Ascending aorta (tissue), 2 donors: Measurements from ENCODE around the gene TPSAB1. TPM values are rescaled to one million over a fixed set of nuclear protein-coding genes. Genes with fewer than 3 reads are reported as not detected.
"Not testable (repeated sequence)": the region's sequence is repeated elsewhere in the genome, so short reads cannot be mapped to it uniquely, and the experiment has no call there.

Experiments
- DNase-seq, 2 donors: peaks; one replicate each; pipeline ENCODE4 v3.0.0-alpha.2; 2019; ENCODE audit warnings: low spot score in 2 of 2
- H3K27ac ChIP-seq, 2 donors: fragments of 200-600 bp; sonication (generic); one replicate each; pipeline ENCODE4 v1.5.1; 2016 to 2017; ENCODE audit warnings: mild to moderate bottlenecking in 1 of 2
- H3K27me3 ChIP-seq: fragments of 200-600 bp; sonication (generic); one replicate; pipeline ENCODE4 v1.5.1; 2017
- H3K36me3 ChIP-seq, 2 donors: fragments of 200-600 bp; sonication (generic); one replicate each; pipeline ENCODE4 v1.5.1; 2016
- H3K4me1 ChIP-seq, 2 donors: fragments of 200-600 bp; sonication (generic); one replicate each; pipeline ENCODE4 v1.5.1; 2016 to 2017; ENCODE audit warnings: mild to moderate bottlenecking in 1 of 2
- H3K4me3 ChIP-seq, 2 donors: fragments of 200-600 bp; sonication (generic); one replicate each; pipeline ENCODE4 v1.5.1; 2016 to 2017; ENCODE audit warnings: mild to moderate bottlenecking in 1 of 2
- H3K9me3 ChIP-seq, 2 donors: fragments of 200-600 bp; sonication (generic); one replicate each; pipeline ENCODE4 v1.5.1; 2016
- intact Hi-C: fragments of 100-400 bp; cut with DNase I; formaldehyde crosslinking; loops from one replicate; pipeline ENCODE4 v1.15.1; 2023
- total RNA-seq: library from RNA; depleted of rRNA; stranded (reverse); fragments of >200 nt; gene quantifications from one replicate; pipeline ENCODE4 v1.1.0, GENCODE V29; 2016
- TF ChIP-seq, protein P1 (sequence below), 3 experiments: fragments of 200-600 bp in 2 of 3; fragments of 450-650 bp in 1 of 3; sonication (generic) in 2 of 3; IDR thresholded peaks; one replicate each; pipeline ENCODE4 v1.5.1; 2016 to 2019; ENCODE audit warnings: antibody characterized with exemption in 3 of 3, mild to moderate bottlenecking in 1 of 3, moderate library complexity in 1 of 3

The TPSAB1 gene
- total RNA-seq, 1 donor from 2014 or later = 6.7 TPM

DNA sequence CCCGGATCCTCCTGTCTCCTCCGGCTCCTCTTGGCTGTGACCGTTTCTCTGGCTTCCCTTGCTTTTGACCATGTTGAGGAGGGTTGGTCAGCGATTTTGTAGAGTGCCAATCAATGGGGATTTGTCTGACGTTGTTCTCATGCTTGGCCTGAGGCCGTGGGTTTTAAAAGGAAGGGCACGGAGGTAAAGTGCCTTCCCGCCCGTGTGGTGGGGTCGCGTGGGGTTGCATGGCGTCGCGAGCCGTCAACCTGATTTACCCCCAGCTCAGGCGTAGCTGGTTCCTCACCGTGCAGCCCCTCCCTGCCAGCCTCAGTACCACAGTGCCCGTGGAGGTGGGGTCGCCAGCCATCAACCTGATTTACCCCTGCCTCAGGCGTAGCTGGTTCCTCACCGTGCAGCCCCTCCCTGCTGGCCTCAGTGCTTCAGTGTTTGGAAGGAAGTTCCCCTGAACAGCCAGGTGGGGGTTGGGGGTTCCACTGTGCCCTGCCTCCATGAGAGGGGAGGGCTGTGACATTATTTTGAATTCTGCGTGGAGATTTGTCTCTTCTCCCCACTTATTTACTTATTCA is 5.0 kb downstream of the TPSAB1 start:
- Histone ChIP-seq H3K4me3 (no peak overlapping the region), H3K9me3 (no peaks in the 10 kb centered on the region), H3K27ac (no peak overlapping the region), H3K27me3 (no peaks in the 10 kb centered on the region), H3K4me1 (no peaks in the 10 kb centered on the region), H3K36me3 (no peaks in the 10 kb centered on the region)
- no peak for DNase-seq
- TF ChIP-seq, protein P1, sequence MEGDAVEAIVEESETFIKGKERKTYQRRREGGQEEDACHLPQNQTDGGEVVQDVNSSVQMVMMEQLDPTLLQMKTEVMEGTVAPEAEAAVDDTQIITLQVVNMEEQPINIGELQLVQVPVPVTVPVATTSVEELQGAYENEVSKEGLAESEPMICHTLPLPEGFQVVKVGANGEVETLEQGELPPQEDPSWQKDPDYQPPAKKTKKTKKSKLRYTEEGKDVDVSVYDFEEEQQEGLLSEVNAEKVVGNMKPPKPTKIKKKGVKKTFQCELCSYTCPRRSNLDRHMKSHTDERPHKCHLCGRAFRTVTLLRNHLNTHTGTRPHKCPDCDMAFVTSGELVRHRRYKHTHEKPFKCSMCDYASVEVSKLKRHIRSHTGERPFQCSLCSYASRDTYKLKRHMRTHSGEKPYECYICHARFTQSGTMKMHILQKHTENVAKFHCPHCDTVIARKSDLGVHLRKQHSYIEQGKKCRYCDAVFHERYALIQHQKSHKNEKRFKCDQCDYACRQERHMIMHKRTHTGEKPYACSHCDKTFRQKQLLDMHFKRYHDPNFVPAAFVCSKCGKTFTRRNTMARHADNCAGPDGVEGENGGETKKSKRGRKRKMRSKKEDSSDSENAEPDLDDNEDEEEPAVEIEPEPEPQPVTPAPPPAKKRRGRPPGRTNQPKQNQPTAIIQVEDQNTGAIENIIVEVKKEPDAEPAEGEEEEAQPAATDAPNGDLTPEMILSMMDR (IDR thresholded peaks at IDR 0.05) = no peak
- intact Hi-C loops = no loop called here

DNA sequence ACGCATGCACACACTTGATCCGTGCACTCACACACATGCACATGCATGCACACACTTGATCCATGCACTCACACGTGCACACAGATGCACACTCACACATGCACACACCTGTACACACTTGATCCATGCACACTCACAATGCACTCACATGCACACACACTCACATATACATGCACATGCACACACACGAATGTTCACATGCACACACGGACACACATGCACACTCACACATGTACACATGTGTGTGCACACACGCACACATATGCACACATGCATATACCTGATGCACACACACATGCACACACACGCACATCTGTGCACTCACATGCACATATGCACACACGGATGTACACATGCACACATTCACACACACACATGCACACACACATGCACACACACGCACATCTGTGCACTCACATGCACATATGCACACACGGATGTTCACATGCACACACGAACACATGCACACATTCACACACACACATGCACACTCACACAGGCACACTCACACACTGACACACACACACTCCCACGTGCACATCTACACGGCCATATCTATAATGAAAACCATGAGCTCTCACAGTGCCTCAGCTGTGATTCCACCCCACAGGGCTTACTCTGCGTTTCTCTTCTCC is 7.5 kb downstream of the TPSAB1 start:
- H3K4me1 ChIP-seq, H3K27ac ChIP-seq, H3K4me3 ChIP-seq, H3K36me3 ChIP-seq, H3K27me3 ChIP-seq, DNase-seq, H3K9me3 ChIP-seq, intact Hi-C loops: not testable (repeated sequence)

DNA sequence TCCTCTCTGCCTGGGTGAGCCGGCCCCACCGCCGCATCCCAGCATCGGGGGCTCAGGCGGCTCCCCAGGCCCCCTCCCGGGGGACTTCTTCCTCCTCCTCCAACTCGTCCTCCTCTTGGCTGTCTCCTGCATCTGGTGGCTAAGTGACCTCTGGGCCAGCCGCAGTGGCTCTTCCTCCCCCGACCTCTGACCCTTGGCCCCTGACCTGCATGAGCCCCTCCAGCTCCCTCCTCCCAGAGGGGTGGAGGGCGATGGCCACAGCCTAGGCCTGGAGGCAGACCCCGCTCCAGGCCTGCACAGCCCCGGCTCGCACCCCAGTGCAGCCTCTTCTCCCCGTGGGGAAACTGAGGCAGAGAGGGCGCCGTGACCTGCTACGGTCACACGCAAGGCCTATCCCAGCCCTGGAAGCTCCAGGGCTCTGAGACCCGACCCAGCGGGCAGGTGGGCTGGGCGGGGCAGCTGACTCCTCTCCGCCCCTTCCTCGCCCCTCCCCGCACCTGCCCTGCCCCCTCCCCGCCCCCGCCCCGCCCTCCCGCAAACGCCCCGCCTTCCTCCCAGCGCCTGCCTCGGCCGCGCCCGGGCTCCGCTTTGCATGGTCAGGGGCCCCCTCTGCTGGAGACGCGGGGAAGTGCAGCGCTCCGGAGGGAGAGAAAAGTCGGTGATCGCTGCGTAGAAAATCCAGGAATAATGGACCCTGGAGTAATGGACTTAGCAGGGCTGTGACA is 8.7 kb downstream of the TPSAB1 start:
- H3K27ac ChIP-seq, H3K4me3 ChIP-seq, H3K36me3 ChIP-seq, H3K9me3 ChIP-seq, DNase-seq, intact Hi-C loops, H3K27me3 ChIP-seq, H3K4me1 ChIP-seq: not testable (repeated sequence)

DNA sequence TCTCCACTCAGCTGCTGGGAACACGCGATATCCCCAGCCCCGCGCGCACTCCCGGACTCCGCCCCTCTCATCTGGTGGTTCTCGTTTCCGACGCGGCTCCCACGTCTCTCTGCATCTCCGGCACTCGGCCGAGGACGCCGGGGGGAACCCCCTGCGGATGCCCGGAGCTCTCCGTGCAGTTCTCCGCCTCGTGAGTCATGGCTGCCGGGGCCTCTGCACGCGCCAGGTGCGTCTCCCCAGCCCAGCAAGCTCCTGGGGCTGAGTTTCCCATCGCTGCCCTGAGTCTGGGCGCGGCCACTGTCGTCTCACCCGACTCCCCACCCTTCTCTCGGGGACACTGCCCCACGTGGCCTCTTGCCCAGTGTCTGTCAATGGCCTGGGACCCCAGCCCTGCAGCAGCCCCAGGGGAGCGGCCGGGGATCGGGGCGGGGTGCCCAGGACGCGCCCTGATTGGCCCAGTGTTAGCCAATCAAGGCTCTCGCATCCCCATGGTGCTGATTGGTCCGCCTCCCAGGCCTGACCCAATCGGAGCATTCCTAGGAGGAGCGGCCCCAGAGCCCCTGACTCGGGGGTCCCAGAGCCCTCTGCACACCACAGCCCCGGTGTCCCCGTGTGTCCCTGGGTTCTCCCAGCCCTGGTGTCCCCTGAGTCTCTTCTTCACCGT is 13.3 kb downstream of the TPSAB1 start:
- intact Hi-C loops, H3K4me1 ChIP-seq, H3K4me3 ChIP-seq, H3K27ac ChIP-seq, H3K9me3 ChIP-seq, H3K36me3 ChIP-seq, H3K27me3 ChIP-seq, DNase-seq: not testable (repeated sequence)

DNA sequence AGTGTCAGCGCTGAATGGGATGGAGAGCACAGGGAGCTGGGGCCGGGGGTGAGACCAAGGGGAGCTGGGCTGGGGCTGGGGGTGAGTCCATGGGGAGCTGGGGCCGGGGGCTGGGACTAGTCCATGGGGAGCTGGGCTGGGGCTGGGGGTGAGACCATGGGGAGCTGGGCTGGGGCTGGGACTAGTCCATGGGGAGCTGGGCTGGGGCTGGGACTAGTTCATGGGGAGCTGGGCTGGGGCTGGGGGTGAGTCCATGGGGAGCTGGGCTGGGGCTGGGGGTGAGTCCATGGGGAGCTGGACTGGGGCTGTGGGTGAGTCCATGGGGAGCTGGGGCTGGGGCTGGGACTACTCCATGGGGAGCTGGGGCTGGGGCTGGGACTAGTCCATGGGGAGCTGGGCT is 14.3 kb downstream of the TPSAB1 start:
- H3K27ac ChIP-seq, H3K27me3 ChIP-seq, intact Hi-C loops, DNase-seq, H3K4me1 ChIP-seq, H3K36me3 ChIP-seq, H3K9me3 ChIP-seq, H3K4me3 ChIP-seq: not testable (repeated sequence)

DNA sequence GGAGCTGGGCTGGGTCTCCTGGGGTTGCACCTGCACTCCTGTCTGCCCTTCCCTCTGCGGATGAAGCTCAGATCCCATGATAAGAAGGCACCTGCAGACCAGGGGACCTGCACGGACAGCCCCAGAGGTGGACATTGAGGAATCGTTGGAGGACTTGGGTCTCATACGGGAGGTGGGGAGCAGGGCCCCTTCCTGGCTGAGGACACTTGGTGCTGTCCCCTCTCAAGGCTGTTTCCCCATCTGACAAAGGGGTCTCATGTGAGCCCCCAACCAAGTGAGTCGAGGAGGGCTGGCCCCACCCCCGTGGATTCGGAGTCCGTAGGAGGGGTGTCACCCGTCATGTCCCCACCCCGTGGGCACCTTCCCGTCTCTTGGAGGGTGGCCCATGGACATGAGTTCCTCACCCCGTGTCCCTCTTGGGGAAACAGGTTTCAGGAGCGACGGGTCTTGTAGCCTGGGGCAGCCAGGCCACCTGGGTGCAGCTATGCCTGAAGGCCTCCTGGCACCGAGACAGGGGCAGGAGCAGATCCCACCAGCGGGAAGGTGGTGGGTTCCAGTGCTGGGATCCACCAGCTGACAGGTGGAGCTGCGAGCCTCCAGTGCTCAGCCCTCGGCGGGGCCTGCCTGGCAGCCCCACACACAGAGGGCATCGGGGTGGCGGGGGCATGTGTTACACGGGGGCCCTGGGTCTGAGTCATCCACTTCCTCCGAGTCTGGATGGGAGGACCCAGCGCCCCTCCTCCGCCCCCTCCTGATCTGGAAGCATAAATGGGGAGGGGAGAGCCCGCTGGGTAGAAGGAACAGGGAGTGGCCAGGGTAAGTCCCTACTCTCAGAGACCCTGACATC is 15.0 kb downstream of the TPSAB1 start, which contains the start of gene TPSD1:
Gene TPSD1 (plus strand): TSS at position 794 of the 847 bp plus-strand sequence. CDS start 212 bp downstream, outside the sequence.
- DNase-seq, H3K9me3 ChIP-seq, H3K27me3 ChIP-seq, intact Hi-C loops, H3K27ac ChIP-seq, H3K4me1 ChIP-seq, H3K4me3 ChIP-seq, H3K36me3 ChIP-seq: not testable (repeated sequence)

DNA sequence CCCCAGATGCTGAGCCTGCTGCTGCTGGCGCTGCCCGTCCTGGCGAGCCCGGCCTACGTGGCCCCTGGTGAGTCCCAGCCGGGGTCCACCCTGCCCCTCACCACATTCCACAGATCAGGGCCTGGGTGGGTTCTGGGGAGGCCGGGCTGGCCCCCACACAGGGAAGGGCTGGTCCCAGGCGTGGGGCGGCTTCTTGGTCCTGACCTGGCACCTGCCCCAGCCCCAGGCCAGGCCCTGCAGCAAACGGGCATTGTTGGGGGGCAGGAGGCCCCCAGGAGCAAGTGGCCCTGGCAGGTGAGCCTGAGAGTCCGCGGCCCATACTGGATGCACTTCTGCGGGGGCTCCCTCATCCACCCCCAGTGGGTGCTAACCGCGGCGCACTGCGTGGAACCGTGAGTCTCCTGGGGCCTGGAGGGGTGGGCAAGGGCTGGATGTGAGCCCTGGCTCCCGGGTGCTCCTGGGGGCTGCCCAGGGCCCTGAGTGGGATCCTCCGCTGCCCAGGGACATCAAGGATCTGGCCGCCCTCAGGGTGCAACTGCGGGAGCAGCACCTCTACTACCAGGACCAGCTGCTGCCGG is 15.9 kb downstream of the TPSAB1 start:
- intact Hi-C loops, H3K9me3 ChIP-seq, H3K4me3 ChIP-seq, DNase-seq, H3K27me3 ChIP-seq, H3K4me1 ChIP-seq, H3K27ac ChIP-seq, H3K36me3 ChIP-seq: not testable (repeated sequence)

DNA sequence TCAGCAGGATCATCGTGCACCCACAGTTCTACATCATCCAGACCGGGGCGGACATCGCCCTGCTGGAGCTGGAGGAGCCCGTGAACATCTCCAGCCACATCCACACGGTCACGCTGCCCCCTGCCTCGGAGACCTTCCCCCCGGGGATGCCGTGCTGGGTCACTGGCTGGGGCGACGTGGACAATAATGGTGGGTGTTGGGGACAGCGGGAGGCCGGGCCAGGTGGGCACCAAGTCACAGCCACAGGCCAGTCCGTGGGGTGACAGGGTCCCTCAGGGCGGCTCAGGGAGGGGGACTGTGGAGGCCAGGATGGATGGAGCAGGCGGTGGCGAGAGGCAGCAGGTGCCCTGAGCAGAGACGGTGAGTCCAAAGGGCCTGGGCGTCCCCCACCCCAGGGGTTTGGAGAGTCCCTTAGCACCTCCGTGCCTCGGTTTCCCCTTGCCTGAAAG is 16.4 kb downstream of the TPSAB1 start:
- H3K27me3 ChIP-seq = no peaks in the 10 kb centered on the region
- no peaks in the 10 kb centered on the region for H3K4me1 ChIP-seq
- no peaks in the 10 kb centered on the region for H3K9me3 ChIP-seq
- no peaks in the 10 kb centered on the region for H3K36me3 ChIP-seq
- no peak overlapping the region for H3K4me3 ChIP-seq
- intact Hi-C loops = no loop called here
- TF ChIP-seq, protein P1 (IDR thresholded peaks at IDR 0.05) = no peak
- no peak for DNase-seq
- H3K27ac ChIP-seq = no peak overlapping the region
